IPS DF 4.7 (cell line): Measurements from ENCODE around the gene TBC1D9.

Experiments used
- DNase-seq: peaks from one replicate; pipeline ENCODE4 v3.0.0-alpha.2; 2013; ENCODE audit warnings: low spot score; ENCODE audit errors: extremely low read depth

TBC1D9 gene

DNA sequence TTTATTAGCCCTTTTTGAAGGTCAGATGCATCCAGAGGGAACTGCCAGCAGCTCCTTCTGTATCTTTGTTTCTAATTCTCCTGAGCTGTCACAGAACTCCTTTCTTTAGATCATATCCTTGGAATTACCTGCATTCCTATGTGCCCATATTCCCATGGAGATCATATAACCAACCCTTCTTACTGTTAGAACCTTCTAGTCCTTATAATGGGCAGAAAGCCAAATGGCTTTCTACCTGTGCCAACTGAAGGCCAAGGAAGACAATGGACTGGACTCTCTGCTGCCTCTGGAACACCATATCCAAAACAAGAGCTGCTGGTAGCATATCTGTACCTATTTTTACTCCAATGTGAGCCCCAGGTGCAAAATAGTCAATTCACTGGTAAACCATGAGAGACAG, 60.7 kb downstream of the TBC1D9 start:
- no peak for DNase-seq

DNA sequence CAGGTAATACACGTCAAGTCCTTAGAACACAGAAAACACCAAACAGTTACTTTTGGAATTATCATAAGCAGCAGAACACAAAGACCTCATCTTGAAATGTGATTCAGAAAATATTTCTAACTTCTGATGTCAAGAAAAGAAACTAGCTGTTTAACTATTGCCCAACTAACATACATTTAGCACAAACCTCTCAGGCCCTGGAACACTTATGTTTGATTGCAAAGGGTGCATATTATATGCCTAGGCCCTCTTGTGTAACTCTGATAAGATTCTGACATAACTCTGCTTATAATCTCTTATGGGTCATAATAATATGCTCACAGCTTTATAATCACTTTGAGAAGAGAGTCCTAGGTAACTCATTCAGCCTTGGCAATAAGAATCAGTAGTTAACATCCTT, 62.6 kb downstream of the TBC1D9 start:
- no peak for DNase-seq

- DNase-seq = peak; percentile 9
These were observed 64.8 kb downstream of the TBC1D9 start for GRCh38 chr4:140691369-140691768.

- DNase-seq = no peak
These were observed 66.1 kb downstream of the TBC1D9 start for GRCh38 chr4:140690093-140690492.

DNA sequence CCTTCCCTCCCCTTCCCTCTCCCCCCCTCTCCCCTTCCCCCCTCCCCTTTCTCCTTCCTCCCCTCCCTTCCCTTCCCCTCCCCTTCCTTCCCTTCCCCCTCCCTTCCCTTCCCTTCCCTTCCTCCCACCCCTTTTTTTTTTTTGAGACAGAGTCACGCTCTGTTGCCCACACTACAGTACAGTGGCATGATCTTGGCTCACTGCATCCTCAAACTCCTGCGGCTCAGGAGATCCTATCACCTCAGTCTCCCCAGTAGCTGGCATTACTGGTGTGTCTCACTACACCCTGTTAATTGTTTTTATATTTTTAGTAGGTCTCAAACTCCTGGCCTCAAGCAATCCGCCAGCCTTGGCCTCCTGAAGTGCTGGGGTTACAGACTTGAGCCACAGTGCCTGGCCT, 66.6 kb downstream of the TBC1D9 start:
- DNase-seq = no peak

- DNase-seq = no peak
These were observed 67.2 kb downstream of the TBC1D9 start for GRCh38 chr4:140688711-140689598.

- DNase-seq = no peak
These were observed 69.4 kb downstream of the TBC1D9 start for GRCh38 chr4:140686796-140687195.

- no peak for DNase-seq
These were observed 71.9 kb downstream of the TBC1D9 start for GRCh38 chr4:140684314-140684713.

- DNase-seq = no peak
These were observed 75.0 kb downstream of the TBC1D9 start for GRCh38 chr4:140681201-140681600.

- DNase-seq = no peak
These were observed 75.5 kb downstream of the TBC1D9 start for GRCh38 chr4:140680686-140681085.

- no peak for DNase-seq
These were observed 76.6 kb downstream of the TBC1D9 start for GRCh38 chr4:140679576-140679975.

DNA sequence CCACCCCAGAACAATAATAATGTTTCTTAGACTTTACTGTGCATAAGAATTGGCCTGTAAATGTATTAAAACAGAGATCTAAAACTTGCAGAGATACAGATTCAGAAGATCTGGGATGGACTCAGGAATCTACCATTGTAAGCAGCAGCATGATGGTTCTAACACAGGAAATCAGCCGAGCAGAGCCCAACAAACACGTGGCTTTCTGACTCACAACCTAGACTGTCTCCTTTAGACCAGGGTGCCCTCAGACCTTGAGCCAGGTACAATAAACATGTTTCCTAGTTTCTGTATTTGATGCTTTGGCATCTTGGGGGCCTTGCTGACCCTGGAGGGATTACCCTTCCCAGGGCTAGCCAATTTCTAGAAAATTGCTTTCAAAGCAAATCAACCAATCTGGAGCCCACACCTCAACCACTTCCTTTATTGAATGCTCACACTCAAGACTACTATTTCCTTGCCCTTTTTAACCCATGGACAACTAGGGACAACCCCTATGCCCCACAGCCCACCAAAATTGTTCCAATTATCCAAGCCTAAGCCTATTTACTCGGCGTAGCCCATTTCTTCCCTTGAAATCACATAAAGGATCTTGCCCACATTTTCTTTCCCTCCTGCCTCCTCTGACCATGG, 80.5 kb downstream of the TBC1D9 start:
- DNase-seq = no peak

- DNase-seq = no peak
These were observed 82.5 kb downstream of the TBC1D9 start for GRCh38 chr4:140673729-140674128.

- DNase-seq = no peak
These were observed 83.8 kb downstream of the TBC1D9 start for GRCh38 chr4:140672416-140672815.

GRCh38 chr4:140668111-140668510, 88.1 kb downstream of the TBC1D9 start:
- no peak for DNase-seq

DNA sequence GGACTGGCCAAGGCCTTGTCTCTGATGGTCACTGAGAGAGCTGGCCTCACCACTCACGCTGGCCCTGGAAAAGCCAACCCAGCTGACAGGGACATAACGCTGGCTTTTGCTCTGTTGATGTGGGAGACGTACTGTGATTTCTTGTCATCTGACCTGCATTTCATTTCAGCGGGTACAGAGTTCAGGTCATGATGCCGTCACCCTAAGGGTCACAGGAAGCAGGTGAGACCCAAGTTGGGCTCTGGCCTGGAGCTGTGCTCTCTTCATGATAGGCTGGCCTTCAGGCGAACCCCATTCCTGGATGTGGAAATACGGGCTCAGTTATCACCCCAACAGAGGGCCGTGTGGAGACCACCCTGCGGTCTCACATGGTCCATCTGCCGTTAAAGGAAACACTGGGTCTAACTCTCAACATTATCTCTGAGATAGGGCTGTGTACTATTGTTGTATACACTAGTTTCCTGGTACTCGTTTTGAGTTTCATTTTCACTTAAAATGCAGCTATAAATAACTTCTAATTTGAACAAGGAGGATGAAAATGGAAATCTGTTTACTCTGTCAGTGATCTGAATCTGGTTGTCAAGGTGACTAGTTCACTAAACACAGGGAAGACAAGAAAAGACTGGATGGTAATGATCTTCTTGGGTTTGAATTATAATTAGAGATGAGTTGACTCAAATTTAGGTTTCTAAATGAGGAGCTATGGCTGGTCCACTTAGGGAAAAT, 89.1 kb downstream of the TBC1D9 start:
- DNase-seq = no peak

DNA sequence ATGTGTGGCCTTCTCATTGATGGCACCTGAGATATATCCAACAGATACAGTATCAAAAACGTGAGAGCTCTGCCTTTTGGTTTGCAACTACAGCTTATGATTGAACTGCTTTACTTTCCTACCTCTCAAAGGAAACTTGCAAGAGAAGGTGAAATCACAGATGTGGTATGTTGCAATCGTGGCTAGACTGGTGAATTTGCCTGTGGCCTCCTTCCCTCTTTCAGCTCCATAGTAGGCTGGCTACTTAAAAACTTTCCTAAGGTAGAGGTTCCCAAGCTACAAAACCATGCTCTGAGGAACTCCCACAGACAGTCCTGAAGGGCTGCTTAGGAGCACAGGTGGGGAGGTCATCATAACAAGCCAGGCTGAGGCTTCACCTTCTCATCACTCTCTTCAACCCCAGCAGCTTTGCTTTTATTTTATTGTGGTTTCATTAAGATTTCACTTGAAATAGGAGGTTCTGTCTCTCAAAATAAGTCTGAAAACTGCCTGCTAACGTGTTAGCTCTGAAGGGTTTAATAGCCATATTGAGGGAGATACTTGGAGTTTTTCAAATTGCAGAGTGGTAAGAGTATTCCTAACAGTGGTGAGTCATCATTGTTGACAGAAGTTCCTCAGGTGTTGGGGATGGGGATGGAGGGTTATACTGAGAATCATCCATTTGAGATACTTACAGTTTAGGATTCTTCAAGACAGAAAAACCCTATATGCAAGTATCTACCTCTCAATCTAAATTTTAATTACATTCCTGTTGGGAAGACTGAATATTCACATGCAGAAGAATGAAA, 93.9 kb downstream of the TBC1D9 start:
- no peak for DNase-seq

GRCh38 chr4:140661550-140661949, 94.6 kb downstream of the TBC1D9 start:
- DNase-seq = no peak

DNA sequence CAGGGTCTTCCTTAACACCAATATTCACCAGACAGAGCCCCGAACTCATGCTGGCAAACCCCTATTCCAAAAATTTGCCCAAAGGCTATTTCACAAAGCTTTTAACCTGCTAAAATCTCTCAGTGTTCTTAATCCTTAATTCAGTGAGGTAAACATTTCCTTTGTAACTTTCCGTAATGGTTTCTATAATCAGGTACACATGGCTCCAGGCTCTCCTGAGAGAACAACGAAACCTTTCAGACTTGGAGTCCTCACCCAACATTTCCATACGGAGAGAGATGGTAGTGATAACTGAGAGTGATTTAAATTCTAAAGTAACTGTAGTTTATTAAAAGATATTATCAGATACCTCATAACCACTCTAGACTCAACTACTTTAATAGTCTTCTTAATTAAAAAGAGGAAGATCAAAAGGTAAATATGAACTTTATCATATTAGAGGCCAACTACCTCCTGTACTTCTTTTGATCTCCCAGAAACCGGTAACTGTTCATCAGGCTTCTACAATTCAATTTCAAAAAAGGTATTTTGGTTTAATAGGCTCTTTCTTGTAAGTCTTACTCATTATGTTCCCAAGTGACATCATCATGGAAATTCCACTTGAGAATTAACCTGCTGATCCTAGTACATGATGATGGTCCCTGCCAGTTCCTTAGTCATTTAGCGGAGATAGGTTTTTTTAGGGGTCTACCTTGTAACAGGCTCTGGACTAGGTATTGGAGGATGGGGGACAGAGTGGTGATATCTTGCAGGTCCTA, 96.1 kb downstream of the TBC1D9 start:
- DNase-seq = no peak

- DNase-seq = no peak
These were observed 101.7 kb downstream of the TBC1D9 start for GRCh38 chr4:140654495-140654814.
